GM13976 (cell line): ENCODE data around the gene ANO4.

Experiments used
- DNase-seq: peaks from one replicate; pipeline ENCODE4 v3.0.0; 2012; ENCODE audit warnings: low spot score
- CTCF ChIP-seq: IDR thresholded peaks from 2 replicates; pipeline ENCODE4 v1.5.1; 2012; ENCODE audit warnings: borderline replicate concordance, mild to moderate bottlenecking; ENCODE audit not compliant: insufficient read depth; ENCODE audit errors: extremely low read depth, missing control alignments, control extremely low read depth
- in situ Hi-C: fragments of 300-500 bp; cut with MboI; formaldehyde crosslinking; loops from one replicate; pipeline ENCODE4 v1.12.0; 2022; ENCODE audit warnings: low sequenced_read_pairs, mixed read lengths, inconsistent platforms; ENCODE audit not compliant: unreplicated experiment

Gene ANO4

GRCh38 chr12:101004898-101005297 lies 210.3 kb downstream of the ANO4 start:
- TF ChIP-seq CTCF: no peak
- in situ Hi-C loops: no loop called here
- DNase-seq: no peak

GRCh38 chr12:101009274-101009673 lies 214.7 kb downstream of the ANO4 start:
- no peak for DNase-seq
- in situ Hi-C loops: no loop called here
- no peak for TF ChIP-seq CTCF

- no peak for DNase-seq
- in situ Hi-C loops: no loop called here
- TF ChIP-seq CTCF: no peak
Observed at GRCh38 chr12:101010896-101011295, 216.3 kb downstream of the ANO4 start.

GRCh38 chr12:101013993-101014392 lies 219.4 kb downstream of the ANO4 start:
- in situ Hi-C loops: no loop called here
- TF ChIP-seq CTCF: no peak
- DNase-seq: no peak

GRCh38 chr12:101015044-101015443 lies 220.5 kb downstream of the ANO4 start:
- no peak for DNase-seq
- in situ Hi-C loops: no loop called here

GRCh38 chr12:101018540-101018939 lies 224.0 kb downstream of the ANO4 start:
- TF ChIP-seq CTCF: no peak
- in situ Hi-C loops: no loop called here
- DNase-seq: no peak

More at GRCh38 chr12:101015044-101015443, 220.5 kb downstream of the ANO4 start:
- TF ChIP-seq CTCF: no peak

GRCh38 chr12:101019201-101019600 lies 224.6 kb downstream of the ANO4 start:
- in situ Hi-C loops: no loop called here
- no peak for TF ChIP-seq CTCF
- no peak for DNase-seq
